ENCODE measurements around the gene ZC3H4.

ZC3H4 gene

DNA sequence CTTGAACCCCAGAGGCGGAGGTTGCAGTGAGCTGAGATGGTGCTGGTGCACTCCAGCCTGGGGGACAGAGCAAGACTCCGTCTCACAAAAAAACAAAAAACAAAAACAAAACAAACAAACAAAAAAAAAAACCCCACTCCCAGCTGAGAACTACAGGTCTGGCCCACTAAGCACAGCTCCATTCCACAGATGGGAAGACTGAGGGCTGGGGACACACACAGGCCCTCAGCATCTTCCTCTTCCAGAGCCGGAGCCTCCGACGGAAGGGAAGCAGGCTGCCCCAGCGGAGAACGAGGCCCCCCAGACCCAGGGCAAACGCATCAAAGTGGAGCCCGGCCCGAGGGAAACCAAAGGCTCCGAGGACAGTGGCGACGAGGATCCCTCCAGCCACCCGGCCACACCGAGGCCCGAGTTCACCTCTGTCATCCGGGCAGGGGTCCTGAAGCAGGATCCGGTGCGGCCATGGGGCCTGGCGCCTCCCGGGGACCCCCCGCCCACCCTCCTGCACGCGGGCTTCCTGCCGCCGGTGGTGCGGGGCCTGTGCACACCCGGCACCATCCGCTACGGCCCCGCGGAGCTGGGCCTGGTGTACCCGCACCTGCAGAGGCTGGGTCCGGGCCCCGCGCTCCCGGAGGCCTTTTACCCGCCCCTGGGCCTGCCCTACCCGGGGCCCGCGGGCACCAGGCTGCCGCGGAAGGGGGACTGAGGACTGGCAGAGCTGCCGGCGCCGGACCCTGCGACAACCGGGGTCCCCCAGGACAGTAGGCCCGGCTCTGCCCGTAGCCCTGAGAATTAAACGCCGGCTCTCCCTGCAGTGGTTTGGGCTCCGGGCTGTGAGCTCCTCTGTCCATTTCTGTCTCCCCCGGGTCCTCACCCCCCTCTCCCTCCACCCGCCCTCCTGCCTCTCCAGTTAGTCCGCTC is 68.4 kb downstream of the ZC3H4 start:
- DNase-seq: no peak

DNA sequence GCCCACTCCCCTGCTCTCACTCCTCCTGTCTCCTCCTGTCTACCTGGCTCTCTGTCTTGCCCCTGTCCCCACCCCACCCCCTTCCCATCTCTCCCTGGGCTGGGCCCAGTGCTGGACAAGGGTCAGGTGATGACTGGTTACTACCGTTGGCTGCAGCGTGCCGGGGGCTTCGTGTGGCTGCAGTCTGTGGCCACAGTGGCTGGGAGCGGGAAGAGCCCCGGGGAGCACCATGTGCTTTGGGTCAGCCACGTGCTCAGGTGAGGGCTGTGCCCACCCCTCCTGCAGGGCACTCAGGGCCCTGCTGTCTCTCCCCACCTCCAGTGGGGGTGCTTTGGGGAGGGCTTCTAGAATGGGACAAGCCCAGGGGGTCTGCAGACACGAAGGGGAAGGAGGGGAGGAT is 72.7 kb downstream of the ZC3H4 start:
- no peak for DNase-seq

DNA sequence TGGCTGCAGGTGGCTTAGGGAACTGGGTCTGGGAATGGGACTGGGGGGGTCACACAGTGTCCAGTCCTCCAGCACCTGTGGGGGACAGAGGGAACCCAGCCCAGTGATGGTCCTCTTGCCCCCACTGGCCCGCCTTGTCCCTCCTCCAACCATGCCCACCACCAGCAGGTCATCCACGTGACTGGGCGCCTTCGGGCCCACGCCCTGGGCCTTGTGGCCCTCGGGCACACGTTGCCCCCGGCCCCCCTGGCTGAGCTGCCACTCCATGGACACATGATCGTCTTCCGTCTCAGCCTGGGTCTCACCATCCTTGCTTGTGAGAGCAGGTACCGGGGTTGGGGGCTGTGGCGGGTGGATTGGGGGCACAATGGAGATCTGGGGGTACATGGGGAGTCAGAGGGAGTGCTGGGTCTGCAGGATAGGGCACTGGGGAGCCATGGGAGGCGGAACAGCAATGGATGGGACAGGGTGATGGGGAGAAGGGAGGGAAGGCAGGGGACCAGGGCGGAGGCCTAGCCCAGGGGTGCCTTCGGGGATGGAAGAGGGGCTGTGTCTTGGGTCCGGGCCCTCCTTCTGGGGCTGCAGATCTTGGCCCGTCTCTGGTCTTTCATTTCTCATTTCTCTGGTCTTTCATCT is 74.2 kb downstream of the ZC3H4 start:
- no peak for DNase-seq

DNA sequence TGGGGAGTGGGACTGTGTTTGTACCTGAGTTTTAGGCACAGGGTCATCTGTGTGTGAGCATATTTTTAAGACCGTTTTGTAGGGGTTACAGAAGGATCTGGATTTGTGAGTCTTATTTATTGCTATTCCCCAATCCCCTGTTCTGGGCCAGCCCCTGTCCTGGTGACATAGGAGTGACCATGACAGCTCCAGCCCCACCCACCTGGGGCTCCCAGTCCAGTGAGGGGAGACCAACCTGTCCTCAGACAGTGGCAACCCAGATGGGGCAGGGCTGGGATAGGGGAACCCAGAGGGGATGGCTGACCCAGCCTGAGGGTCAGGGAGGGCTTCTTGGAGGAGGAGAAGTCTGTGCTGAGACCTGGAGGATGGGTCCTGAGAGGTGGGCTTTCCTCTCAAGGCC is 75.8 kb downstream of the ZC3H4 start:
- DNase-seq: no peak

DNA sequence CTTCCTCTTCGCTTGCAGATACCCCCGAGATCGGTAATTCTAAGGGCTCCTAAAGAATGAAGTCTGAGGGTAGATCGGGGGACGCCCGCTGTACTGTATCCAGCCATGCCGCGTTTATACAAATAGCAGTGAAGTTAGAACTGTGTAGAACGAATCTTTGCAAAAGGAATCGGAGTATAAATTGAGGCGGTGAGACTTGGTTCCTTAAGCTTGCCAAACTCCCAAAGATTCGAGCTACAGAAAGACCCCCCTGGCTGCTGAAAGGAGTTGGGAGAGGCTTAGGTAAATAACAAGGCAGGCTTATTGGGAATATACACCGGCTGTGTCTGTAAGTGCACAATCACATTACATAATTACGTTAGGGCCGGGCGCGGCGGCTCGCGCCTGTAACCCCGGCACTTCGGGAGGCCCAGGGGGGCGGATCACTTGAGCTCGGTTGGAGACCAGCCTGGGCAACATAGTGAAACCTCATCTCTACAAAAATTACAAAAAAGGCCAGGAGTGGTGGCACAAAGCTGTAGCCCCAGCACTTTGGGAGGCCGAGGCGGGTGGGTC is 77.4 kb downstream of the ZC3H4 start:
- DNase-seq: peak; percentile 20

DNA sequence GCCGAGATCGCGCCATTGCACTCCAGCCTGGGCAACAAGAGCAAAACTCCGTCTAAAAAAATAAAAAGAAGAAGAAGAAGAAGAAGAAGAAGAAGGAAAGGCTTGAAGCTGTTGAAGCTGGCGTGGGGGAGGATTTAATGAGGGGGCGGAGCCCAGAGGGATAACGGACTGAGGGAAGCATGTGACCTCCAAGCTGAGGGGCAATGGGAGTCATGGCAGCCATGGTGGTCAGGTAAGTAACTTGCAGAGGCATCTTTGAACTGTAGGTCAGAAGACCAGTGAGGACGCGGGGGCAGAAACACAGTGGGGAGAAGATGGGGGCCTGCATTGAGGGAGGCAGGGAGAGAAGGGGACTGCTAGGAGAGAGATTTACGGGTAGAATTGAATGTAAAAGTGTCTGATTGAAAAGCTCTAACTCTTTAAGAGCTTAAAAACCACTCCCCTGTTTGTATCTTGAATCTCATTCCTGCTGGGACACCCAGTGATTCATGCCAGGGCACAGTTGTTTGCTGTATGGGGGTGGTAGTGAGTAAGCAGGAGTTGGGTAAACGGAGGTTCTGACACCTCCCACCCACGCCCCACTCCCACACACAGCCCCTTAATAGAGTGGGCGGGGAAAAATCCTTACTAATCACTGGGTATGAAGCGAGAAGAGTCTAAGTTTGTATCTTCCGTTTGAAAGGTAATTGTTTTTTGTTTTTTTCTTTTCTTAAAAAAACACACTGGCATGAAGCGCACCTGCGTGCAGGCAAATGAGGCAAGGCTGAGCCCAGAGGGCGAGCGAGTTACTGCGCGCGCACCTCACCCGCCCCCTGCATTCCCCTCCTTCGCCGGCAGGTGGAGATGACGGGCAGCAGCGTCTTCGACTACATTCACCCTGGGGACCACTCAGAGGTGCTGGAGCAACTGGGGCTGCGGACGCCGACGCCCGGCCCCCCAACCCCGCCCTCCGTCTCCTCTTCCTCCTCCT is 78.2 kb downstream of the ZC3H4 start:
- DNase-seq: peak; percentile 73

DNA sequence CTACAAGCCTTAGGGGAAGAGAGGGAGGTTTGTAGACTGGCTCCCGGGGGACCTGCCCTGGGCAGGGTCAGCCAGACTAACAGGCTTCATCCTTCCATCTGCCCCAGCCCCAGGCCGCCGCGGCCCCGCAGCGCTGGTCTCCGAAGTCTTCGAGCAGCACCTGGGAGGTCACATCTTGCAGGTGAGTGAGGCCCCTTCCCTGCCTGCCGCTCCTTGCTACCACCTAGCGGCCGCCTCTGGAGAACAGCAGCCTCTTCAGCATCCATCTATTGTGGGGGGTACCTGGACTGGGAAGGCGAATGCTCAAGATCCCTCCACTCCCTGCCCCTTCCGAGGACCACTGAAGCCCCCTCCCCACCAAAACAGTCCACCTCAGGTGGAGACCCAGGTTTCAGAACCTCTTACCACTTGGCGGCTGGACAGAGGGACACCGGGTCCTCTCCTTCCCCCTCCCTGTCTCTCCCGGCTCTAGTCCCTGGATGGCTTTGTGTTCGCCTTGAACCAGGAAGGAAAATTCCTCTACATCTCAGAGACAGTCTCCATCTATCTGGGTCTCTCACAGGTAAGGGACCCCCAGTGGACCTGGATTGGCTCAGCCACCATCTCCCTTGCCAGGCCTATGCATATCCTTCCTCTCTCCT is 81.3 kb downstream of the ZC3H4 start:
- DNase-seq: peak; percentile 30

DNA sequence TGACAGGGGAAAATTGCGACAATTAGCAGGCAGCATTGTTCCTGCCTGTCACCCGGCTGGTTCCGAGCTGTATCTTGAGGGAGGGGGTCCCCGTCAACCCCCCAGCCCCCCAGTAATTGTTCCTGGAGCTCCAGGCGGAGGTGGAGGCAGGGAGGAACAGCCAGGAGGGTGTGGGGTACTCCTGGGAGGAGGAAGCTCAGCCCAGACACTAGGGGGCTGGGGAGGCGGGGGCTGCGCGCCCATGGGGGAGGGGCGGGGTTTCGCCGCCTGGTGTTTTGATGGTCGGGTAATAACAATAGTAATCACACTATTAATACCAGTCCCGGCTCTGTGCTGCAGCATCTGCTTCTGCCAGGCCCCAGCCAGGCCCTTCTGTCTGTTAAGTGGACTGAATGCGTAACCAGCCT is 85.4 kb downstream of the ZC3H4 start:
- DNase-seq: no peak

DNA sequence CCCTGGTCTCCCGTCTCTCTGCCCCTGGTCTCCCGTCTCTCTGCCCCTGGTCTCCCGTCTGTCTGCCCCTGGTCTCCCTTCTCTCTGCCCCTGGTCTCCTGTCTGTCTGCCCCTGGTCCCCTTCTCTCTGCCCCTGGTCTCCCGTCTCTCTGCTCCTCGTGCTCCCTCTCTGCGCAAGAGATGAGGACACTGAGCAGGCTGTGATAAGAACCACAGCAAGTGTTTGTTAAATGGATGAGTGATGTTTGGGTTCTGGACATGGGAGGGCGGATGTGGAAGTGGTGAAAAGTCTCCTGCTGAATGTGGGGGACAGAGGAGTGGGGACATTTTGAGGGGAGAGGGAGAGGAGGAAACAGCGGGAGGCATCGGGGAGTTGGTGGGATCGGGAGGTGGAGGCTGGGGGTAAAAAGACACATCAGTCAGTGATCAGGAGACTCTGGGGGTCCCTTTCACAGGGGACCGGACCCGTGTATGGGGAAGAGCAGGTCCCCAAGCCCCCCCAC is 85.9 kb downstream of the ZC3H4 start:
- DNase-seq: no peak

DNA sequence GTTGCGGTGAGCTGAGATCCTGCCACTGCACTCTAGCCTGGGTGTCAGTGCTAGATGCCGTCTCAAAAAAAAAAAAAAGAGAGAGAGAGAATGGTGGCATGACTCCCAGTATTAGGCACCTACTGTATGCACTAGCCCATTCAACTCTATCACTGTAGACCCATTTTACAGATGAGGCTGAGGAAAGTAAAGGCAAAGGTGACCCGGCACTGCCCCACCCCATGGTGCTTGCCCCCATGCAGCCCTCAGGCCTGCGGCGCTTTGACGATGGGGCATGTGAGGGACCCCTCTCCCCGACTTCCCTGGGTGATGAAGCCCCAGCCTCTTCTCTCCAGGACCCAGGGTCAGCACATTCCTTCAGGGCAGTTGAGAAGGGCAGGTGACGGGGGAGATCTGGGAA is 86.7 kb downstream of the ZC3H4 start:
- DNase-seq: no peak

DNA sequence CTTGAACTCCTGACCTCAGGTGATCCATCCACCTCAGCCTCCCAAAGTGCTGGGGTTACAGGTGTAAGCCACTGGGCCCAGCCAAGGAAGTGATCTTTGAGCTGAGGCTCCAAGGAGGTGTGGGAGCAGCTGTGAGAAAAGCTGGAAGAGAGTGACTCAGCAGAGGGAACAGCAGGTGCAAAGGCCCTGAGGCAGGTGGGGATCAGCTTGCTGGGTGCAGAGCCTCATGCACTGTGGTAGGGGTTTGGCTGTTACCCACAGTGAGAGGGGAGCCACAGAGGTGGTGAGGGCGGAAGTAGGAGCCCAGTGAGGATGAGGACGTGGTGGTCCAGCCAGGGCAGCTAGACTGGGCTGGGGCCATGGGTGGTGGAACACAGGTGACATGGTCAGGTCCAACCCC is 87.4 kb downstream of the ZC3H4 start:
- DNase-seq: no peak

DNA sequence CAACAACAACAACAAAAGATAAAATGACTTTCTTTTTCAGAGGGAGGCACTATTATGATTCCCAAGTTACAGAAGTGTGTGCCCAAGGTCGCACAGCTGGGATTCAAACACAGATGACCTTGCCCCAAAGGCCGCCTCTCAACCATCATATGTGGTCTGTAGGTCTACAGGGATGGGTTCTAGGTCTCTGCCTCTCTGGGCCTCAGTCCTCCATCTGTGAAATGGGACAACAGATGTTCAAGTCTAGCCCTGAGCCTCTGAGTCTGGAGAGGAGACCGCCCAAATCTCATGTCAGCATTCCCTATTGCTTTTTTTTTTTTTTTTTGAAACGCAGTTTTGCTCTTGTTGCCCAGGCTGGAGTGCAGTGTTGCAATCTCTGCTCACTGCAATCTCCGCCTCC is 89.1 kb downstream of the ZC3H4 start:
- no peak for DNase-seq

DNA sequence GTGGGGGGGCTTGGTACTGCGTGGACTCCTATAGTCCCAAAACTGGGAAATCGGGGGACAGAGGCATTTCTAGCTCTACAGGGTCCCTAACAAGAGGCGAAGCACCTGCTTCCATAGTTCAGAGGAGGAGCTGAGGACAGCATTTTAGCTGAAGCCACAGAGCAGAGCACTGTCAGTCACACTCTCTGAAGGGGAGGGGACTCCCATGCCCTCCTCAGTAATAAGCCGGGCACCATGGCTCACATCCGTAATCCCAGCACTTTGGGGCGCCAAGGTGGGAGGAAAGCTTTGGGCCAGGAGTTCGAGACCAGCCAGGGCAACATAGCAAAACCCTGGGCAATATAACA is 90.2 kb downstream of the ZC3H4 start:
- no peak for DNase-seq

DNA sequence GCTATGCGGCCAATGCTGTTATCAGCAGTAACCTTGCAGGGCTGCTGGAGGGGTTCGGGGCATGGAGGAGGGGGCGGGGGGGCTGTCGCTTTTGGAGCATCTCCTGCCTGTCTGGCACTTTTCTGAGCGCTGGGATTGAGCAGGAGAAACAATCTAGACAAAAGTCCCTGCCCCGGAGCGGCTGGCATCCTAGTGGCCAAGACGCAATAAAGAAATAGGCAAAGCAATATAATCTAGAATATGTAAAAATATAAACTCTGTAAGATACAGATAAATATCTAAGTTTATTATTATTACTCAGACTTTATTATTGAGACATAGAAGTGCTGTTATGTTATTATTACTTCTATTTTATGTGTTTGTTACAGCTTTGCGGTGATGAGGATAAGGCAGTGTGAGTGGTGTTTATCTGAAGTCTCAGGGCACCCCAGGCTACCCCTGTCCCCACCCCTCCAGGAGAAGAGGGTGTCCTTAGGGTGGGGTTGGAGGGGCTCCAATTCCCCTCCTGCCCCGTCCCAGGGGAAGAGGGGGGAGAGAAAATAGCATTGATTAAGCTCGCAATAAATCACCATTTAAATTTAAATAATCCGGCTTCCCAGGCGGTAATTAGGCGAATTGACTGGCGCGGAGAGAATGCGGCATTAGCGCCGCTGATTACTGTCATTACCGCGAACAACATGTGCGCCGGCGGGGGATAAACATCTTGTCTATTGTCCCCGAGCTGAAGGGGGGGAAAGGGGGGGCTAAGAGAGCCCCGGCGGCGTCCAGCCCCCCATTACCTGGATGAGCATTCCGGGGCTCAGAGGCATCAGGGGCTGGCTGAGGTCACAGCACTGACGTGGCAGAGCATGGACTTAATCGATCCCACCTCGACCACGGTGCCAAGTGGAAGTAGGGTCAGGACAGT is 90.8 kb downstream of the ZC3H4 start:
- no peak for DNase-seq

DNA sequence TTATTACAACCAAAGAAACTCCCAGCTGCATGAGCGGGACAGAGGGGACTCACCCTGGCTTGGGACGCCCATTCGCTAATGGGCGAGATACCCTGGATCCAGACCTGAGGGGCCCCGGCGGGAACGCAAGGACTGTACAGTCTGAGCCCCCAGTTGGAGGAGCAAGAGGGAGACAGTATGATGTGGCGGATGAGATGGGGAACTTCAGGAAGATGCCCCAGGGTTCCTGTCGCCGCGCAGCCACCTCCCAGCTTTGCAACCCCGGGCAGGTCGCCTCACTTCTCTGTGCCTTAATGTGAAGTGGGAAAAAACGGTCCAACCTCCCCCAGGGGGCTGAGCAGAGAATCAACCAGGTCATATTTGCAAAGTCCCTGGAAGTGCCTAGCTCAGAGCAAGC is 91.4 kb downstream of the ZC3H4 start:
- DNase-seq: no peak

DNA sequence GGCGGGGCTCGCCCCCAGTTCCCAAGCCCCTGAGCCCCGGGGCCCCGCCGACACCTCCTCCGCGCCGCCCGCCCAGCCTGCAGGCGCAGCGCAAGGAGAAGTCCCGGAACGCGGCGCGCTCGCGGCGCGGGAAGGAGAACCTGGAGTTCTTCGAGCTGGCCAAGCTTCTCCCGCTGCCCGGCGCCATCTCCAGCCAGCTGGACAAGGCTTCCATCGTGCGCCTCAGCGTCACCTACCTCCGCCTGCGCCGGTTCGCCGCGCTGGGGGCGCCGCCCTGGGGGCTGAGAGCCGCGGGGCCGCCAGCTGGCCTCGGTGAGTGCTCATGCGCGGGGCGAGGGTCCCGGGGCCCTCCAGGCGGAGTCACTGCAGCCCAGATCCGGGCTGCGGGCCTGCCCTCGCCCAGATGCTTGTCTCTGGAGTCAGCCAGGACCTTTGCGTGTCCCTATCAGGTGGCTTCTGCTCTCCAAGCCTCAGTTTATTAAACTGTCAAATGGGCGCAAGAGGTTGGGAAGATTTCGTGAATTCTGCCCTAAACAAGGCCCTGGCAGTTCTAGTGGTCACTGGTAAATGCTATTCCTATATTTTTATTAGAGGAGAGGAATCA is 91.9 kb downstream of the ZC3H4 start:
- DNase-seq: no peak

DNA sequence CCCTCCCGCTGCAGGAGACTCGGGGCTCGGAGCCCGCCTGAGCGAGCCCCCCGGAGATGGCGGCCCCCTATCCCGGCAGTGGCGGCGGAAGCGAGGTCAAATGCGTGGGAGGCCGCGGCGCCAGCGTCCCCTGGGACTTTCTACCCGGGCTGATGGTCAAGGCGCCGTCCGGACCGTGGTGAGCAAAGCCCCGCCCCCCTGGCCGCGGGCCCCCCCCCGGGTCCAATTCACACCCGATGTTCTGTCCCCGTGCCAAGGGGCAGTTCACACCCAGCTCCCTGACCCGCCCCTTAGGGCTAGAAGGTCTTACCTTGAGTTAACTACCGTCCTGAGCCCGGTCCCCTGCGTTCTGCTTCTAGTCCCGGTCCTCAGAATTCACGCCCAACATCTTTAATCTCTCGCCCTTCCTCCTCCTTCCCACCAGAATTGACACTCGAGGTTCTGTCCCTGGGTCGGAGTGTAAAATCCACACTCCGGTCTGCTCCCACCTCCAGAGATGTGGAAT is 92.5 kb downstream of the ZC3H4 start:
- DNase-seq: no peak

DNA sequence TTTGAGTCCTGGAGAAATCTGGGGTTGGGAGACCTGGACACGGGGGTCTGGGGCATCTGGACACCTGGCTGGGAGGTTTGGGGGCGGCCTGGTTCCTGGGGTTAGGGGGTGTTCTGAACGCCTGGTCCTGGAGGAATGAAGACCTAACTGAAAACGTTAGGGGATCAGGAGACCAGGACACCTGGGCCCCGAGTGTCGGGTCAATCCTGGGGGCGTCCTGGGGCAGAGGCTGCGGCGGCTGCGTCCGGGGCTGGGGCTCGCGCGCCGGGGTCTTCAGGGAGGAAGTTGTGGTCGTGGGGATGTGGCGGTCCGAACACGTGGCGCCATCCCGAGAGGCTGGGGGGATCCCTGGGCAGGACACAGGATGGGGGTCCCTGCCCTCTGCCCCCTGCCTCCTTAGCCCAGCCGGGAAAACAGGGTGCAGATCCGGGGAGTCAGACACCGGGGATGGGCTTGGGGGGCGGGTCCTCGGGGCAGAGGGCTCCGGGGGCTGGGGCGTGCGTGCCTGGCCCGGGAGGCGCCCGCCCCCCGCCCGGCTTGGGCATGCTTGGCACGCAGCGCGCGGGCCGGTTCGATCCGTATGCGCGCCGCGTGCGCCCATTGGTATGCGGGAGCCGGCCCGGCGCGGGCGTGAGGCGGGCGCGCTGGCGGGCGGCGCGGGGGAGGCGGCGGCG is 93.3 kb downstream of the ZC3H4 start:
- DNase-seq: no peak

DNA sequence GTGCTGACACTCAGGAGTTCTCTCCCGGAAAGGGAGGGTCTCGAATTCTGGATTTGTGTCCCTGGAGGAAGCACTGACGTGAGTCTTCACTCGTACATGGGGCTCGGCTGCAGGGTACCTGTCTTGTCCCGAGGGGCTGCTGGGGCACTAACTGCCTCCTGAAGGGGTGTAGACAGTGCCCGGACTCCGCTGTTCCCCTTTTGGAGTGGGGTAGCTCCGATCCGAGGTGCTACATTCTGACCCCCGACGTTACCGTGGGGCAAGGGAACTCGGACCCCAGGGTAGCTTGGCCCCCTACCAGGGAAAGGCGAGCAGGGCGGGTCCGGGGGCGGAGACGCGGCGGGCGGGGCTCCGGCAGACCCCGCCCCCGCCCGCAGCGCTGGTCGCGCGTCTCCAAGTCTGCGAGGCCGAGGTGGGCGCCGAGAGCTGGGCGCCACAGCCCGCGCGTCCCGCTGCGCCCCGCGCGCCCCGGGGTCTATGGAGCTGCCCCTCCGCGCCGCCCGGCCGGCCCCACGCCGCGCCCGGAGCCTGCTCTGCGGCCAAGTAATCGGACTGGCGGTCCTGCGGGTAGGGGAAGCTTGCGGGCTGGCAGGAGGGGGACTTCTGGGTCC is 94.0 kb downstream of the ZC3H4 start, which contains the start of gene NPAS1:
Gene NPAS1, plus strand, starts transcription at position 407 of the 611 bp plus-strand sequence. CDS start 1,211 bp downstream, outside the sequence.
- DNase-seq: no peak
